Naive thymus-derived CD4-positive, alpha-beta T cell (primary cell): Measurements from ENCODE around the gene NISCH. TPM values are rescaled to one million over a fixed set of nuclear protein-coding genes. Genes with fewer than 3 reads are reported as not detected.

Experiments
- ATAC-seq: fragments of 150-1000 bp; cut with Tn5 transposase; 2 replicates; pipeline ENCODE4 v1.10.0; 2021; ENCODE audit warnings: mild to moderate bottlenecking, moderate library complexity
- CTCF ChIA-PET: fragments of 350-600 bp; sonication (Branson Sonifier 250); formaldehyde crosslinking; loops from one replicate; lab custom pipeline; 2021; ENCODE audit warnings: antibody characterized with exemption; lab: Charles Lee
- POLR2A ChIA-PET: fragments of 350-600 bp; sonication (Branson Sonifier 250); formaldehyde crosslinking; loops from one replicate; lab custom pipeline; 2021; ENCODE audit warnings: antibody characterized with exemption, inconsistent platforms; lab: Charles Lee
- DNase-seq, 9 donors: peaks; one replicate each; pipeline versions ENCODE4 v3.0.0 to v3.0.0-alpha.2; 2020 to 2022; ENCODE audit warnings: mixed read lengths in 1 of 9
- H3K27ac ChIP-seq: one replicate; pipeline ENCODE4 v1.7.0; 2013; ENCODE audit warnings: mild to moderate bottlenecking, low read depth, low read length, moderate library complexity
- H3K27me3 ChIP-seq, 2 donors: one replicate each; pipeline ENCODE4 v1.7.0; 2013; ENCODE audit warnings: low read length in 2 of 2, mild to moderate bottlenecking in 2 of 2, moderate library complexity in 2 of 2; ENCODE audit not compliant: control insufficient read depth in 2 of 2, insufficient read depth in 2 of 2
- H3K36me3 ChIP-seq, 3 experiments: 1 replicate in 2 of 3; 2 replicates in 1 of 3; pipeline ENCODE4 v1.7.0; 2013; ENCODE audit warnings: low read length in 3 of 3, mild to moderate bottlenecking in 3 of 3, moderate library complexity in 1 of 3; ENCODE audit not compliant: insufficient read depth in 3 of 3, control insufficient read depth in 2 of 3
- H3K4me1 ChIP-seq, 2 donors: one replicate each; pipeline ENCODE4 v1.7.0; 2013; ENCODE audit warnings: low read length in 2 of 2, mild to moderate bottlenecking in 2 of 2, moderate library complexity in 1 of 2; ENCODE audit not compliant: control insufficient read depth in 2 of 2, insufficient read depth in 2 of 2
- H3K4me3 ChIP-seq: 2 replicates; pipeline ENCODE4 v1.7.0; 2013; ENCODE audit warnings: mild to moderate bottlenecking, low read length
- H3K9me3 ChIP-seq, 3 experiments: 1 replicate in 2 of 3; 2 replicates in 1 of 3; pipeline ENCODE4 v1.7.0; 2013; ENCODE audit warnings: low read length in 3 of 3; ENCODE audit not compliant: control insufficient read depth in 2 of 3
- H3K27ac Mint-ChIP-seq, 9 donors: one replicate each; pipeline ENCODE4 v1.8.0; 2020 to 2022; ENCODE audit warnings: mixed read lengths in 9 of 9, mild to moderate bottlenecking in 8 of 9, moderate library complexity in 5 of 9, inconsistent platforms in 2 of 9
- H3K27me3 Mint-ChIP-seq, 5 donors: one replicate each; pipeline ENCODE4 v1.8.0; 2021 to 2022; ENCODE audit warnings: mixed read lengths in 5 of 5, mild to moderate bottlenecking in 1 of 5
- H3K36me3 Mint-ChIP-seq, 5 donors: one replicate each; pipeline ENCODE4 v1.8.0; 2020 to 2022; ENCODE audit warnings: mixed read lengths in 5 of 5, mild to moderate bottlenecking in 3 of 5, inconsistent platforms in 1 of 5
- H3K4me1 Mint-ChIP-seq, 7 donors: one replicate each; pipeline ENCODE4 v1.8.0; 2020 to 2022; ENCODE audit warnings: mixed read lengths in 7 of 7, mild to moderate bottlenecking in 3 of 7, inconsistent platforms in 1 of 7
- H3K4me3 Mint-ChIP-seq, 10 donors: one replicate each; pipeline ENCODE4 v1.8.0; 2020 to 2022; ENCODE audit warnings: mild to moderate bottlenecking in 10 of 10, mixed read lengths in 10 of 10, moderate library complexity in 6 of 10, inconsistent platforms in 2 of 10
- H3K9me3 Mint-ChIP-seq, 11 donors: one replicate each; pipeline ENCODE4 v1.8.0; 2020 to 2022; ENCODE audit warnings: mixed read lengths in 11 of 11, mild to moderate bottlenecking in 4 of 11, inconsistent platforms in 1 of 11, moderate library complexity in 1 of 11
- intact Hi-C, 2 donors: fragments of 100-400 bp; cut with micrococcal nuclease; formaldehyde crosslinking; loops; one replicate each; pipeline ENCODE4 v1.15.1; 2023
- polyA plus RNA-seq, 2 donors: library from polyadenylated mRNA; unstranded; fragments of 300-500 nt; fragmentation: Illumina TruSeq; gene quantifications; one replicate each; pipeline ENCODE4 v1.2.3, GENCODE V29; 2021
- total RNA-seq, 6 experiments: library from RNA in 5 of 6; stranded (reverse) in 5 of 6; gene quantifications; 1 replicate in 5 of 6; 2 replicates in 1 of 6; pipeline ENCODE4 v1.2.3 and lab custom pipeline; 2021 to 2026

Gene NISCH
- total and polyA plus RNA-seq, 7 experiments from 2014 or later: 21.4 to 210 (median 131) TPM

- H3K27me3 ChIP-seq: no peaks in the 10 kb centered on the region
- CTCF ChIA-PET: no interaction called here
- H3K4me3 ChIP-seq: no peak overlapping the region
- Mint-ChIP-seq H3K4me3 (no peak overlapping the region), H3K4me1 (peaks cover 0 to 3% (median 0%) of the 10 kb centered on the region in 7 donors), H3K9me3 (no peaks in the 10 kb centered on the region), H3K36me3 (peaks cover 0 to 36% (median 8%) of the 10 kb centered on the region in 5 donors), H3K27ac (no peak overlapping the region), H3K27me3 (no peaks in the 10 kb centered on the region)
- H3K36me3 ChIP-seq: peaks cover 7 to 94% (median 29%) of the 10 kb centered on the region in 3 experiments
- no peaks in the 10 kb centered on the region for H3K4me1 ChIP-seq
- no peak overlapping the region for H3K27ac ChIP-seq
- intact Hi-C loops: no loop called here
- ATAC-seq (no peak), DNase-seq (no peak)
- POLR2A ChIA-PET: no interaction called here
- H3K9me3 ChIP-seq: no peaks in the 10 kb centered on the region
These were observed 26.6 kb downstream of the NISCH start for GRCh38 chr3:52481819-52482521.

DNA sequence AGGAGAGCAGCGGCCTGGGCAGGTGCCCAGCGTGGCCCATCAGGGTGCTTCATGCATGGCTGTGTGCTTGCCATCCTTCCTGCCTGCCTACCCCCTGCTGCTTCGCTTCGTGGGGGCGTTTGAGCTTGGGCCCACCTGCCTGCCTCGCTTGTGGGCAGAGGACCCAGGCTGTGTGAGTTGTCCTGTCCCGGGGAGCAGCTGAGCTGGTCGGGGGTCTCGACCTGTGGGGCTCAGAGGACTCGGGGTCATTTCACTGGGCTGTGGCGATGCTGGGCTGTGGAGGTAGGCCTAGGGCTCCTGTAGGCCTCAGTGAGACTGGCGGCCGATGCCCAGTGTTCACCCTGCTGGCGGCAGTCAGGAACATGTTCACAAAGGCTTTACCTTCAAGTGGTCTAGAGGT, 27.7 kb downstream of the NISCH start:
- no peak for ATAC-seq
- no peaks in the 10 kb centered on the region for H3K4me1 ChIP-seq
- no peaks in the 10 kb centered on the region for H3K9me3 ChIP-seq
- CTCF ChIA-PET: no interaction called here
- no peak for DNase-seq
- H3K4me3 ChIP-seq: no peak overlapping the region
- intact Hi-C loops: no loop called here
- no peaks in the 10 kb centered on the region for H3K27me3 ChIP-seq
- H3K4me1 Mint-ChIP-seq: no peaks in the 10 kb centered on the region
- H3K27me3 Mint-ChIP-seq: no peaks in the 10 kb centered on the region
- no peak overlapping the region for H3K27ac ChIP-seq
- H3K36me3 Mint-ChIP-seq: peaks cover 0 to 35% (median 6%) of the 10 kb centered on the region in 5 donors
- POLR2A ChIA-PET: no interaction called here
- no peak overlapping the region for H3K4me3 Mint-ChIP-seq
- peaks cover 5 to 94% (median 21%) of the 10 kb centered on the region in 3 experiments for H3K36me3 ChIP-seq
- peak overlapping the region in 1 of 9 donors; percentile 67 for H3K27ac Mint-ChIP-seq
- H3K9me3 Mint-ChIP-seq: no peaks in the 10 kb centered on the region

GRCh38 chr3:52483577-52484381, 28.4 kb downstream of the NISCH start:
- peaks cover 0 to 36% (median 3%) of the 10 kb centered on the region in 5 donors for H3K36me3 Mint-ChIP-seq
- intact Hi-C loops: no loop called here
- no peaks in the 10 kb centered on the region for H3K4me1 Mint-ChIP-seq
- Histone ChIP-seq H3K27ac (no peak overlapping the region), H3K4me1 (no peaks in the 10 kb centered on the region), H3K4me3 (no peak overlapping the region), H3K27me3 (no peaks in the 10 kb centered on the region), H3K36me3 (peaks cover 0 to 92% (median 14%) of the 10 kb centered on the region in 3 experiments), H3K9me3 (no peaks in the 10 kb centered on the region)
- H3K9me3 Mint-ChIP-seq: no peaks in the 10 kb centered on the region
- ATAC-seq (no peak), DNase-seq (no peak)
- CTCF ChIA-PET: no interaction called here
- peak overlapping the region in 2 of 9 donors; percentile 56 to 65 for H3K27ac Mint-ChIP-seq
- no peaks in the 10 kb centered on the region for H3K27me3 Mint-ChIP-seq
- H3K4me3 Mint-ChIP-seq: no peak overlapping the region
- POLR2A ChIA-PET: no interaction called here

- peak overlapping the region in 3 of 9 donors; percentile 23 to 41 (median 28) for H3K27ac Mint-ChIP-seq
- ChIA-PET CTCF (no interaction called here), POLR2A (no interaction called here)
- no peak overlapping the region for H3K27ac ChIP-seq
- intact Hi-C loops: no loop called here
- H3K4me1 Mint-ChIP-seq: no peaks in the 10 kb centered on the region
- no peak overlapping the region for H3K4me3 Mint-ChIP-seq
- no peaks in the 10 kb centered on the region for H3K9me3 Mint-ChIP-seq
- peaks cover 0 to 33% (median 0%) of the 10 kb centered on the region in 5 donors for H3K36me3 Mint-ChIP-seq
- DNase-seq (no peak), ATAC-seq (no peak)
- H3K4me3 ChIP-seq: no peak overlapping the region
- no peaks in the 10 kb centered on the region for H3K9me3 ChIP-seq
- no peaks in the 10 kb centered on the region for H3K27me3 Mint-ChIP-seq
- H3K27me3 ChIP-seq: no peaks in the 10 kb centered on the region
- H3K36me3 ChIP-seq: peaks cover 0 to 92% (median 12%) of the 10 kb centered on the region in 3 experiments
- H3K4me1 ChIP-seq: no peaks in the 10 kb centered on the region
These were observed 29.5 kb downstream of the NISCH start for GRCh38 chr3:52484680-52485461.

DNA sequence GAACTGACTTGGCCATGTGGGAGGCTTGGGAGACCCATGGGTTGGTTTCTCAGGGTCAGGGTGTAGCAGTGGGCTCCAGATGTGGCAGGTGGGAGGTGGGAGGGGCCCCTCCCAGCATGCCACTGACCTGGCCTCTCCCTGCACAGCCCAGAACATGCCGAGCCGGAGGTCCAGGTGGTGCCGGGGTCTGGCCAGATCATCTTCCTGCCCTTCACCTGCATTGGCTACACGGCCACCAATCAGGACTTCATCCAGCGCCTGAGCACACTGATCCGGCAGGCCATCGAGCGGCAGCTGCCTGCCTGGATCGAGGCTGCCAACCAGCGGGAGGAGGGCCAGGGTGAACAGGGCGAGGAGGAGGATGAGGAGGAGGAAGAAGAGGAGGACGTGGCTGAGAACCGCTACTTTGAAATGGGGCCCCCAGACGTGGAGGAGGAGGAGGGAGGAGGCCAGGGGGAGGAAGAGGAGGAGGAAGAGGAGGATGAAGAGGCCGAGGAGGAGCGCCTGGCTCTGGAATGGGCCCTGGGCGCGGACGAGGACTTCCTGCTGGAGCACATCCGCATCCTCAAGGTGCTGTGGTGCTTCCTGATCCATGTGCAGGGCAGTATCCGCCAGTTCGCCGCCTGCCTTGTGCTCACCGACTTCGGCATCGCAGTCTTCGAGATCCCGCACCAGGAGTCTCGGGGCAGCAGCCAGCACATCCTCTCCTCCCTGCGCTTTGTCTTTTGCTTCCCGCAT, 31.8 kb downstream of the NISCH start:
- H3K27me3 Mint-ChIP-seq: no peaks in the 10 kb centered on the region
- Histone ChIP-seq H3K4me3 (no peak overlapping the region), H3K27ac (no peak overlapping the region), H3K4me1 (no peaks in the 10 kb centered on the region), H3K9me3 (no peaks in the 10 kb centered on the region), H3K27me3 (no peaks in the 10 kb centered on the region), H3K36me3 (peaks cover 0 to 92% (median 0%) of the 10 kb centered on the region in 3 experiments)
- no peak overlapping the region for H3K27ac Mint-ChIP-seq
- ATAC-seq (no peak), DNase-seq (no peak)
- intact Hi-C loops: no loop called here
- peaks cover 0 to 27% (median 0%) of the 10 kb centered on the region in 5 donors for H3K36me3 Mint-ChIP-seq
- H3K4me3 Mint-ChIP-seq: no peak overlapping the region
- ChIA-PET POLR2A (no interaction called here), CTCF (no interaction called here)
- H3K4me1 Mint-ChIP-seq: peaks cover 0 to 5% (median 0%) of the 10 kb centered on the region in 7 donors
- H3K9me3 Mint-ChIP-seq: no peaks in the 10 kb centered on the region
